K562 (cell line): ENCODE results near the gene CCDC181. TPM values are rescaled to one million over a fixed set of nuclear protein-coding genes. Genes with fewer than 3 reads are reported as not detected.

ENCODE experiments used
- COPS2 ChIP-seq: fragments of 450-650 bp; conservative IDR thresholded peaks from 2 replicates; pipeline ENCODE4 v1.6.1; 2016; ENCODE audit warnings: mild to moderate bottlenecking, moderate library complexity
- GTF2A2 ChIP-seq: IDR thresholded peaks from 2 replicates; pipeline ENCODE4 v1.6.1; 2016; ENCODE audit warnings: mild to moderate bottlenecking, missing genetic modification characterization, missing compliant biosample characterization
- JUND ChIP-seq, 2 experiments: IDR thresholded peaks; 2 replicates in 1 of 2; 3 replicates in 1 of 2; pipeline ENCODE4 v1.6.1; 2011; ENCODE audit warnings: borderline replicate concordance in 2 of 2, low read depth in 2 of 2, low read length in 2 of 2, improper control_type of control experiment in 1 of 2, missing biosample characterization in 1 of 2, missing genetic modification characterization in 1 of 2, missing genetic modification reagents in 1 of 2
- MYC ChIP-seq, 2 experiments: fragments of 250-450 bp in 1 of 2; sonication (Bioruptor Pico) in 1 of 2; IDR thresholded peaks; 2 replicates each; pipeline versions ENCODE4 v1.5.1 to v1.6.1; 2012 to 2021; ENCODE audit warnings: low read depth in 2 of 2, borderline replicate concordance in 1 of 2, improper control_type of control experiment in 1 of 2, low read length in 1 of 2, mild to moderate bottlenecking in 1 of 2, moderate library complexity in 1 of 2
- ZEB2 ChIP-seq: fragments of 450-650 bp; IDR thresholded peaks from 2 replicates; pipeline ENCODE4 v1.6.1; 2016
- ZNF146 ChIP-seq: IDR thresholded peaks from one replicate; pipeline ENCODE4 v1.6.1; 2018; ENCODE audit warnings: missing compliant biosample characterization; ENCODE audit not compliant: unreplicated experiment
- ZNF224 ChIP-seq: sonication (generic); formaldehyde crosslinking; IDR thresholded peaks from 2 replicates; pipeline ENCODE4 v1.8.0; 2022; ENCODE audit warnings: mild to moderate bottlenecking, missing genetic modification reagents
- ZNF274 ChIP-seq: IDR thresholded peaks from 2 replicates; pipeline ENCODE4 v1.6.1; 2011; ENCODE audit warnings: low read depth, mild to moderate bottlenecking, low read length, moderate library complexity, borderline replicate concordance
- ZZZ3 ChIP-seq: fragments of 450-650 bp; IDR thresholded peaks from 2 replicates; pipeline ENCODE4 v1.6.1; 2016; ENCODE audit warnings: antibody characterized with exemption, mild to moderate bottlenecking, moderate library complexity
- polyA plus RNA-seq, 8 experiments: library from polyadenylated mRNA; depleted of rRNA in 4 of 8; stranded (reverse) in 5 of 8; unstranded in 3 of 8; fragments of >200 nt; fragmentation: Nextera tagmentation in 2 of 8; fragmentation: Illumina TruSeq in 1 of 8; extraction: Ambion mirVana in 2 of 8; extraction: Trizol in 1 of 8; gene quantifications; 2 replicates each; pipeline versions ENCODE4 v1.2.1 to v1.2.3, GENCODE V29; 2011 to 2014; ENCODE audit warnings: inconsistent platforms in 1 of 8, missing spikeins in 1 of 8
- total RNA-seq, 7 experiments: library from RNA; depleted of rRNA in 6 of 7; stranded (reverse); fragments of >200 nt in 6 of 7; fragmentation: Illumina TruSeq in 2 of 7; extraction: Trizol in 2 of 7; gene quantifications; 2 replicates each; pipeline versions ENCODE4 v1.2.1 to v1.2.3, GENCODE V29; 2011 to 2021; ENCODE audit warnings: low replicate concordance in 1 of 7
- TF ChIP-seq, protein P1 (sequence below): sonication (generic); formaldehyde crosslinking; IDR thresholded peaks from 2 replicates; pipeline ENCODE4 v1.8.0; 2022; ENCODE audit warnings: missing genetic modification reagents, mild to moderate bottlenecking, borderline replicate concordance
- TF ChIP-seq, protein P2 (sequence below), 2 experiments: fragments of 450-650 bp; formaldehyde crosslinking in 1 of 2; IDR thresholded peaks; 2 replicates each; pipeline versions ENCODE4 v1.4.0 to v1.6.1; 2014 to 2020; ENCODE audit warnings: mild to moderate bottlenecking in 2 of 2, borderline replicate concordance in 1 of 2, low read depth in 1 of 2
- TF ChIP-seq, protein P3 (sequence below): fragments of 450-650 bp; IDR thresholded peaks from 2 replicates; pipeline ENCODE4 v1.6.1; 2018; ENCODE audit warnings: mild to moderate bottlenecking, low read depth; ENCODE audit not compliant: partially characterized antibody

CCDC181 gene
- total and polyA plus RNA-seq, 9 of the 15 experiments (the other 6 are each of a cell fraction or from before 2014, with no cell fraction given) = 0.04 to 0.14 TPM; not detected in 7

DNA sequence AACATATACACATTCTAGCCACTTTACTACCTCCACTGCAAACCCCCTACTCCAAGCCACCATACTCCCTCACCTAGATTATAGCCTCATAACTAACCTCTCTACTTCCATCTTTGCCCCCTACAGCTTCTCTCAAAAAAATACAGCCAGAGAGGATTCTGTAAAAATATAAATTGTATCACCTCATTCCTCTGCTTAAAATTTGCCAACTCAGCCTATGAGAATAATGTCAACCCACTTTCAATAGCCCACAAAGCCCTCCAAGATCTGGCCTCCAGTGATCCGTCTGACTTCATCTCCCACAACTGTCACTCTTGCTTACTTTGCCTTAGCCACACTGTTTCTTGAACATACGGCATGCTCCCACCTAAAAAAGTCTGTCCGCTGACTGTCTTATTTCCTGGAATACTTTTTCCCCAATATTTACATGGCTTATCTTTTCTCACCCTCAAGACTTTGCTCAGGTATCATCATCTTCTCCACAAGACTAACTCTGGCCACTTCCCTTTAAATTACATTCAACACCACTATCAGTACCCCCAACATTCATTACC lies 81.2 kb downstream of the CCDC181 start (continued):
- TF ChIP-seq GTF2A2 (tag) = no peak
- TF ChIP-seq ZNF224 (CRISPR knock-in tag) = no peak
- peak; percentile 15; the same call in 1 of the 2 replicates for TF ChIP-seq JUND (IDR thresholded peaks at IDR 0.05; ENCODE audit: borderline replicate concordance, low read depth, low read length)
- TF ChIP-seq JUND (tag; IDR thresholded peaks at IDR 0.05; ENCODE audit: borderline replicate concordance, low read depth, low read length) = no peak
- no peak for TF ChIP-seq ZZZ3
- peak; percentile 48; the same call in 1 of the 2 replicates for TF ChIP-seq ZEB2
- TF ChIP-seq ZNF274 = no peak
- TF ChIP-seq, protein P1, sequence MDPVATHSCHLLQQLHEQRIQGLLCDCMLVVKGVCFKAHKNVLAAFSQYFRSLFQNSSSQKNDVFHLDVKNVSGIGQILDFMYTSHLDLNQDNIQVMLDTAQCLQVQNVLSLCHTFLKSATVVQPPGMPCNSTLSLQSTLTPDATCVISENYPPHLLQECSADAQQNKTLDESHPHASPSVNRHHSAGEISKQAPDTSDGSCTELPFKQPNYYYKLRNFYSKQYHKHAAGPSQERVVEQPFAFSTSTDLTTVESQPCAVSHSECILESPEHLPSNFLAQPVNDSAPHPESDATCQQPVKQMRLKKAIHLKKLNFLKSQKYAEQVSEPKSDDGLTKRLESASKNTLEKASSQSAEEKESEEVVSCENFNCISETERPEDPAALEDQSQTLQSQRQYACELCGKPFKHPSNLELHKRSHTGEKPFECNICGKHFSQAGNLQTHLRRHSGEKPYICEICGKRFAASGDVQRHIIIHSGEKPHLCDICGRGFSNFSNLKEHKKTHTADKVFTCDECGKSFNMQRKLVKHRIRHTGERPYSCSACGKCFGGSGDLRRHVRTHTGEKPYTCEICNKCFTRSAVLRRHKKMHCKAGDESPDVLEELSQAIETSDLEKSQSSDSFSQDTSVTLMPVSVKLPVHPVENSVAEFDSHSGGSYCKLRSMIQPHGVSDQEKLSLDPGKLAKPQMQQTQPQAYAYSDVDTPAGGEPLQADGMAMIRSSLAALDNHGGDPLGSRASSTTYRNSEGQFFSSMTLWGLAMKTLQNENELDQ (CRISPR knock-in tag) = no peak
- TF ChIP-seq, protein P2, sequence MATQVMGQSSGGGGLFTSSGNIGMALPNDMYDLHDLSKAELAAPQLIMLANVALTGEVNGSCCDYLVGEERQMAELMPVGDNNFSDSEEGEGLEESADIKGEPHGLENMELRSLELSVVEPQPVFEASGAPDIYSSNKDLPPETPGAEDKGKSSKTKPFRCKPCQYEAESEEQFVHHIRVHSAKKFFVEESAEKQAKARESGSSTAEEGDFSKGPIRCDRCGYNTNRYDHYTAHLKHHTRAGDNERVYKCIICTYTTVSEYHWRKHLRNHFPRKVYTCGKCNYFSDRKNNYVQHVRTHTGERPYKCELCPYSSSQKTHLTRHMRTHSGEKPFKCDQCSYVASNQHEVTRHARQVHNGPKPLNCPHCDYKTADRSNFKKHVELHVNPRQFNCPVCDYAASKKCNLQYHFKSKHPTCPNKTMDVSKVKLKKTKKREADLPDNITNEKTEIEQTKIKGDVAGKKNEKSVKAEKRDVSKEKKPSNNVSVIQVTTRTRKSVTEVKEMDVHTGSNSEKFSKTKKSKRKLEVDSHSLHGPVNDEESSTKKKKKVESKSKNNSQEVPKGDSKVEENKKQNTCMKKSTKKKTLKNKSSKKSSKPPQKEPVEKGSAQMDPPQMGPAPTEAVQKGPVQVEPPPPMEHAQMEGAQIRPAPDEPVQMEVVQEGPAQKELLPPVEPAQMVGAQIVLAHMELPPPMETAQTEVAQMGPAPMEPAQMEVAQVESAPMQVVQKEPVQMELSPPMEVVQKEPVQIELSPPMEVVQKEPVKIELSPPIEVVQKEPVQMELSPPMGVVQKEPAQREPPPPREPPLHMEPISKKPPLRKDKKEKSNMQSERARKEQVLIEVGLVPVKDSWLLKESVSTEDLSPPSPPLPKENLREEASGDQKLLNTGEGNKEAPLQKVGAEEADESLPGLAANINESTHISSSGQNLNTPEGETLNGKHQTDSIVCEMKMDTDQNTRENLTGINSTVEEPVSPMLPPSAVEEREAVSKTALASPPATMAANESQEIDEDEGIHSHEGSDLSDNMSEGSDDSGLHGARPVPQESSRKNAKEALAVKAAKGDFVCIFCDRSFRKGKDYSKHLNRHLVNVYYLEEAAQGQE (IDR thresholded peaks at IDR 0.05; ENCODE audit: borderline replicate concordance) = peak; percentile 11; the same call in 1 of the 2 replicates
- TF ChIP-seq, protein P2 (CRISPR knock-in tag; IDR thresholded peaks at IDR 0.05; ENCODE audit: low read depth) = no peak
- TF ChIP-seq MYC (IDR thresholded peaks at IDR 0.05; ENCODE audit: low read depth, low read length) = no peak
- TF ChIP-seq MYC (CRISPR knock-in tag; IDR thresholded peaks at IDR 0.05; ENCODE audit: borderline replicate concordance, low read depth) = no peak
- no peak for TF ChIP-seq COPS2
- no peak for TF ChIP-seq ZNF146 (CRISPR knock-in tag)
- TF ChIP-seq, protein P3, sequence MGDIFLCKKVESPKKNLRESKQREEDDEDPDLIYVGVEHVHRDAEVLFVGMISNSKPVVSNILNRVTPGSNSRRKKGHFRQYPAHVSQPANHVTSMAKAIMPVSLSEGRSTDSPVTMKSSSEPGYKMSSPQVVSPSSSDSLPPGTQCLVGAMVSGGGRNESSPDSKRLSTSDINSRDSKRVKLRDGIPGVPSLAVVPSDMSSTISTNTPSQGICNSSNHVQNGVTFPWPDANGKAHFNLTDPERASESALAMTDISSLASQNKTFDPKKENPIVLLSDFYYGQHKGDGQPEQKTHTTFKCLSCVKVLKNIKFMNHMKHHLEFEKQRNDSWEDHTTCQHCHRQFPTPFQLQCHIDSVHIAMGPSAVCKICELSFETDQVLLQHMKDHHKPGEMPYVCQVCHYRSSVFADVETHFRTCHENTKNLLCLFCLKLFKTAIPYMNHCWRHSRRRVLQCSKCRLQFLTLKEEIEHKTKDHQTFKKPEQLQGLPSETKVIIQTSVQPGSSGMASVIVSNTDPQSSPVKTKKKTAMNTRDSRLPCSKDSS = no peak
- TF ChIP-seq, all 486 proteins: peak for 17
